GM19099 (cell line): ENCODE measurements around the gene RHBDF2.
A peak's percentile ranks its signal among the peaks of the same experiment; 100 is the strongest.

Source experiments
- POLR2A ChIP-seq: IDR thresholded peaks from 3 replicates; pipeline ENCODE4 v1.6.1; 2011; ENCODE audit warnings: low read depth; ENCODE audit not compliant: insufficient read length; ENCODE audit errors: extremely low read depth

Gene RHBDF2

GRCh38 chr17:76480632-76481031 lies 20.6 kb downstream of the RHBDF2 start:
- no peak for TF ChIP-seq POLR2A

- TF ChIP-seq POLR2A = no peak
Observed at GRCh38 chr17:76479515-76480060, 21.6 kb downstream of the RHBDF2 start.

- TF ChIP-seq POLR2A = no peak
Observed at GRCh38 chr17:76478730-76479514, 22.3 kb downstream of the RHBDF2 start.

DNA sequence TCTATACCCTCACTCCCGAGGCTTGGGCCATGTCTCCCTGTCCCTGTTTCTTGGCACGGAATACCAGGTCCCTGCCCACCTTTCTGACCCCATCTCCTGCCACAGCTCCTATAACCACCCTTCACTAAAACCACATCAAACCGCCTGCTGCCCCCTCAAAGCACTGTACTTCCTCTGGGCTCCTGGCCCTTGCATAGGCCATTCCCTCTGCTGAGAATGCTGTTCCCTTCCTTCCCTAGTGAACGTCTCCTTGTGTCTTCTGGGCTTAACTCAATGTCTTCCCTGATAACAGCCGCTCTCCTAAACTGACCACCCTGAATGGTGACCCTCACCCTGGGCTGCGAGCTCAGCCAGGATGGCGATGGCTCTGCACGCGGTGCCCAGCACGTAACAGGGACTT lies 23.1 kb downstream of the RHBDF2 start:
- TF ChIP-seq POLR2A = peak; percentile 5

DNA sequence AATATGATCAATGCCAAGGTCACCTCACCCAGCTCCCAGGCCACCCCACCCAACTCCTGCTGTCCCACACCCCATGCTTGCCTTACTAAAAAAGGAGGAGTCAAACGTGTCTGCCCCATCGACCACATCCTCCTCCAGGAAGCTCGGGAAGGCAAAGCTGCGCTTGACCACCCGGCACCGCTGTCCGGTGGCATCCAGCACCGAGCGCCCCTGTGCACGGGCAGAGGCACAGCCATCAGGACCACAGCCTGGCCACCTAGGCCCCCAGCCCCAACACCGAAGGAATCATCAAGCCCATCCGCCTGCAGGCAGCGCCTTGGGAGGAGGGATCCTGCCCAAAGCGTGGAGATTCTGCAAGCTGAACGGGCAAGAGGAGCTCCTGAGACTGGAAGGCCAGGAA lies 23.6 kb downstream of the RHBDF2 start:
- TF ChIP-seq POLR2A = peak; percentile 12

- TF ChIP-seq POLR2A = no peak
Observed at GRCh38 chr17:76476736-76477135, 24.5 kb downstream of the RHBDF2 start.

DNA sequence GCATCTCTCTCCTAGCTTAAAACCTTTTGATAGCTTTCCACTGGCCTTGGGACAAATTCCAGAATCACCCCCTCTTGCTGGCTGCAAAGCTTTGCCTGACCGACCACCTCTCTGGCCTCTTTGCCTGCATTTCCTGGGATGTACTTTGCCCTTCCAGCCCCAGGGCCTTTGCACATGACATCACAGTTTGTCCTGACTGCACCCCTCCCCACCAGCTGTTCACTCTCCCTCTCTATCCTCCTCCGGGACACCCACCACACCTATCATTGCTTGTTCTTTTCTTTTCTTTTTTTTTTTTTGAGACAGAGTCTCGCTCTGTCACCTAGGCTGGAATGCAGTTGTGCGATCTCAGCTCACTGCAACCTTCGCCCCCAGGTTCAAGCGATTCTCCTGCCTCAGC lies 25.9 kb downstream of the RHBDF2 start:
- no peak for TF ChIP-seq POLR2A

- peak; percentile 10 for TF ChIP-seq POLR2A
Observed at GRCh38 chr17:76474894-76475293, 26.3 kb downstream of the RHBDF2 start.

DNA sequence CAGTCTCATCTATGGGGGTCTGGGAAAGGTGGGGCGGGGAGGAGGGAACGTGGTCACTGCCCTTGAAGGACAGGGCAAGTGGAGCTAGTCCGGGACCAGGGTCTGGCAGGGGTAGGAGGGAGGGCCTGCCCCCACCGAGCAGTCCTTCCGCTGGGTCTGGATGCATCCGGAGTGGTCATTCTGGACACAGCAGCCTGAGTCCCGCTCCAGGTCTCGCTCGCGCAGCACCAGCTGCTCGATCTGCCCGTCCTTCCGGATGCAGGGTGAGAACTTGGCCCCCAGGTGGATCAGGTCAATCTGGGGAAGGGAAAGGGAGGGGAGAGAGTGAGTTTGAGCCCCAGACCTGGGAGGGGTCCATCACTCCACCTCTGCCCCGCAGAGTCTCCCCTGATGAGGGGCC lies 27.0 kb downstream of the RHBDF2 start:
- TF ChIP-seq POLR2A = no peak

GRCh38 chr17:76473541-76473985 lies 27.7 kb downstream of the RHBDF2 start:
- TF ChIP-seq POLR2A = no peak

GRCh38 chr17:76472726-76473125 lies 28.5 kb downstream of the RHBDF2 start:
- TF ChIP-seq POLR2A = no peak

DNA sequence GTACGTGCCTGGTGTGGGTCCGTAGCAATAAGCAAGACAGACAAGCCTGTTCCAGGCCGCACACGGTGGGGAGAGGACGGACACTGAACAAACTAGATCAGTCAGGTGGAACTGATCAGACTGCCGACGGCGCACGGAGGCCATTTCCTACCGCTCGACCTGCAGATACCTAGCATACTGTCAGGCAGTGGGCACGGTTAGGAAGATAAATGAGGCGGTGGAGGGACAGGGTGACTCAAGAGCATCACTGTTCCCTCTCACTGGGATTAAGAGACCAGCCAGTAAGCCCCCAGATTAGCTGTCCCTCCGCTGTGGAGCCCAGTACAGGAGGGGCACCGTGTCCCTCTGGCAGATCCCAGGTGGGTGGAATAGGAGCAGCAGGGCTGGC lies 29.0 kb downstream of the RHBDF2 start:
- TF ChIP-seq POLR2A = no peak

GRCh38 chr17:76471498-76472257 lies 29.5 kb downstream of the RHBDF2 start:
- no peak for TF ChIP-seq POLR2A

DNA sequence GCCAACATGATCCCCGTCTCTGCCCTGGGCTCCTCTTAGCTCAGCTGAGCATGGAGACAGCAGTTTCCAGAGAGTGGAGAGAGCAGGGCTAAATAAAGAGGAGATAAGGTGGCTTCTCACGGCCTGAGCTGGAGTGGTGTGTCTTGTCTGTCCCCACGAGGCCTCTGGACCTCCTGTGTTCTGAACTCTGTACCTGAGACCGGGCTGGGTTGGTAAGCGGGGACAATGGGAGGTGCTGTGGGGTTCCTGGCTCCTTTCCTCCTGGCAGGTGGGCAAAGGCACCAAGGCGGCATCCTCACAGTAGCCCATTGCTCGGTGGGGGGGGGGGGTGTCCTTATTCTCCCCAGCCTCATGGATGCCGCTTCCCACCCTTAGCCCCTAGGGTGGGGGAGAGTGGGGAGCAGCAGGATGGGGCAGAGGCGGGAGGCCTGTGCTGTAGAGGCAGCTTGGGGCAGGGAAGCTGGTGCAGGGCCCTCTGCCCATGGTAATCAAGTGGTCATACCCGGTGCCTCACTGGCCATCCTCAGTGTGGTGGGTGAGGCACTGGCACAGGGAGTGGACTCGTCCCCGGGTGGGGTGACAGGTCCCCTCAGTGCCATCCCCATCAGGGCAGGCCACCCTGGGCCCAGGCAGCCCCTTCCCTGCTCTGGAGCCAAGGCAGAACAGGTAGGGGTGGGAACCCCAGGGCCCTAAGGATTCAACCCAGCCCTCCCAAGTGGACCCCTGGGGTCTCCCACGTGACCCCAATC lies 31.1 kb downstream of the RHBDF2 start:
- no peak for TF ChIP-seq POLR2A
